NCI-H2029 (cell line): Measurements from ENCODE around the gene UBTD1.
"Not testable (repeated sequence)": the region's sequence is repeated elsewhere in the genome, so short reads cannot be mapped to it uniquely, and the experiment has no call there.

Experiments used
- DNase-seq: peaks from one replicate; lab custom pipeline; 2025; lab: John Stamatoyannopoulos, UW

UBTD1 gene

GRCh38 chr10:97563337-97563736 lies 64.6 kb downstream of the UBTD1 start:
- no peak for DNase-seq

- DNase-seq = no peak
Observed at GRCh38 chr10:97564776-97565175, 66.1 kb downstream of the UBTD1 start.

GRCh38 chr10:97566336-97566996 lies 67.7 kb downstream of the UBTD1 start:
- DNase-seq = no peak

GRCh38 chr10:97567891-97568290 lies 69.2 kb downstream of the UBTD1 start:
- no peak for DNase-seq

- no peak for DNase-seq
Observed at GRCh38 chr10:97570146-97570788, 71.5 kb downstream of the UBTD1 start.

- no peak for DNase-seq
Observed at GRCh38 chr10:97570789-97571471, 72.2 kb downstream of the UBTD1 start.

GRCh38 chr10:97571622-97572021 lies 72.9 kb downstream of the UBTD1 start:
- no peak for DNase-seq

GRCh38 chr10:97572214-97572989 lies 73.7 kb downstream of the UBTD1 start, which contains the start of gene ANKRD2:
ANKRD2 (plus strand) TSS chr10:97572779; CDS start chr10:97572789, 10 bp downstream.
- peak; percentile 22 for DNase-seq

- DNase-seq = no peak
Observed at GRCh38 chr10:97573021-97573420, 74.3 kb downstream of the UBTD1 start.

GRCh38 chr10:97573672-97574071 lies 74.9 kb downstream of the UBTD1 start:
- no peak for DNase-seq

GRCh38 chr10:97574374-97575126 lies 75.8 kb downstream of the UBTD1 start:
- peak; percentile 81 for DNase-seq

GRCh38 chr10:97575127-97575668 lies 76.5 kb downstream of the UBTD1 start:
- DNase-seq = no peak

GRCh38 chr10:97576487-97576886 lies 77.8 kb downstream of the UBTD1 start:
- DNase-seq = not testable (repeated sequence)

- DNase-seq = no peak
Observed at GRCh38 chr10:97577701-97578100, 79.0 kb downstream of the UBTD1 start.

GRCh38 chr10:97578171-97578844 lies 79.6 kb downstream of the UBTD1 start:
- DNase-seq = no peak

- DNase-seq = no peak
Observed at GRCh38 chr10:97580421-97581367, 82.0 kb downstream of the UBTD1 start.

- no peak for DNase-seq
Observed at GRCh38 chr10:97582169-97582568, 83.4 kb downstream of the UBTD1 start.

GRCh38 chr10:97583476-97583875 lies 84.8 kb downstream of the UBTD1 start:
- DNase-seq = no peak

GRCh38 chr10:97584060-97584797 lies 85.5 kb downstream of the UBTD1 start, which contains the start of gene HOGA1:
HOGA1 (plus strand) TSS chr10:97584389; CDS start chr10:97584704, 315 bp downstream.
- DNase-seq = no peak
